Measurements from ENCODE around the gene CIRBP. TPM values are rescaled to one million over a fixed set of nuclear protein-coding genes. Genes with fewer than 3 reads are reported as not detected.
A peak's percentile ranks its signal among the peaks of the same experiment; 100 is the strongest.

Gene CIRBP
- total and polyA plus RNA-seq, 9 of the 15 experiments (the other 6 are each of a cell fraction or from before 2014, with no cell fraction given): 20.5 to 327 (median 176) TPM

DNA sequence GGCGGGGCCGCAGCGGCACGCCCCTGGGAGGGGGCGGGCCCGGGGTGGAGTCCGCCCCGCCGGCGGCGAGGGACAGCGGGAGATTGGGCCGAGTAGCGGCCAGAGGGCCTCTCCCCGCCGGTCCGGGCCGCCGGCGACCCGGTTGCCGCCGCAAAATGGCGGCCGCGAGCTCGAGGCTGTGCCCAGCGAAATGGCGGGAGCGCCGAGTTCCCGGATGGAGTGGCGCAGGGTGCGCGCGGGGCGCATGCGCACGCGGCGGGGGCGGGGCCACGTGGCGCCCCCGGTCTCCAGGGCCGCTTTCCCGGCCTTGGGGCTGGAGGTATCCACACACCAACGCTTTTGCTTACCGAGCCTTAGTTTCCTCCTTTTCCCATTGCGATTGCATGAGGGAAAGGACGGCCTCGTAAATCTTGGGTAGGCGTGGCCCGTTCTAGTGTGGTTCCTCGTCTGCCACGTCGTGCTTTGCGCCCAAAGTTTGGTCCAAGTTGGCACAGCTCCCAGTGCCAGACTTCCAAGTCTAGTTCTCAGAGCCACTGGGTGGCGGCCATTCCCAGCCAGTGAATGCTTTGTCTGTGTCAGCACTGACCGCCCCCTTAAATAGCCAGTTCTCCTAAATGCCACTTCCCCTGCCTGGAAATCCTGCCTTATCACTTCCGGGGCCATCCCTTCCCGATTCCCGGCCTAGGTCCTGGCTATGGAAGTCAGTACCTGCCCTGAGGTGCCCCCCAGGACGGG lies 513 bp downstream of the CIRBP start (continued):
- no peak for TF ChIP-seq ZNF644 (tag; IDR thresholded peaks at IDR 0.05; ENCODE audit: low read depth)
- peak; percentile 54; the same call in 1 of the 2 replicates for TF ChIP-seq USF2 (CRISPR knock-in tag; IDR thresholded peaks at IDR 0.05)
- no peak for TF ChIP-seq ELF4 (CRISPR knock-in tag; IDR thresholded peaks at IDR 0.05)
- no peak for TF ChIP-seq HNRNPK (IDR thresholded peaks at IDR 0.05; ENCODE audit: low read depth, low read length, poor library complexity, severe bottlenecking)
- no peak for TF ChIP-seq FOS (IDR thresholded peaks at IDR 0.05; ENCODE audit: extremely low read depth, insufficient read length)
- no peak for TF ChIP-seq ZBTB12 (CRISPR knock-in tag; IDR thresholded peaks at IDR 0.05)
- no peak for TF ChIP-seq HBP1 (CRISPR knock-in tag; IDR thresholded peaks at IDR 0.05)
- TF ChIP-seq, protein P1, sequence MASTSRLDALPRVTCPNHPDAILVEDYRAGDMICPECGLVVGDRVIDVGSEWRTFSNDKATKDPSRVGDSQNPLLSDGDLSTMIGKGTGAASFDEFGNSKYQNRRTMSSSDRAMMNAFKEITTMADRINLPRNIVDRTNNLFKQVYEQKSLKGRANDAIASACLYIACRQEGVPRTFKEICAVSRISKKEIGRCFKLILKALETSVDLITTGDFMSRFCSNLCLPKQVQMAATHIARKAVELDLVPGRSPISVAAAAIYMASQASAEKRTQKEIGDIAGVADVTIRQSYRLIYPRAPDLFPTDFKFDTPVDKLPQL (IDR thresholded peaks at IDR 0.05; ENCODE audit: extremely low read depth, insufficient read length): no peak
- TF ChIP-seq OTX1 (CRISPR knock-in tag; IDR thresholded peaks at IDR 0.05): no peak
- TF ChIP-seq HOXB6 (CRISPR knock-in tag; IDR thresholded peaks at IDR 0.05; ENCODE audit: borderline replicate concordance): 0 out of 2 replicates have a peak, but pooled peaks have one; percentile 76
- no peak for TF ChIP-seq ZEB2 (IDR thresholded peaks at IDR 0.05)
- no peak for TF ChIP-seq CC2D1A (IDR thresholded peaks at IDR 0.05)
- peak; percentile 11 for TF ChIP-seq SMAD1 (IDR thresholded peaks at IDR 0.05; ENCODE audit: low read depth, low read length, partially characterized antibody)

All from K562 (cell line).